ENCODE data around the gene PYGM.

DNA sequence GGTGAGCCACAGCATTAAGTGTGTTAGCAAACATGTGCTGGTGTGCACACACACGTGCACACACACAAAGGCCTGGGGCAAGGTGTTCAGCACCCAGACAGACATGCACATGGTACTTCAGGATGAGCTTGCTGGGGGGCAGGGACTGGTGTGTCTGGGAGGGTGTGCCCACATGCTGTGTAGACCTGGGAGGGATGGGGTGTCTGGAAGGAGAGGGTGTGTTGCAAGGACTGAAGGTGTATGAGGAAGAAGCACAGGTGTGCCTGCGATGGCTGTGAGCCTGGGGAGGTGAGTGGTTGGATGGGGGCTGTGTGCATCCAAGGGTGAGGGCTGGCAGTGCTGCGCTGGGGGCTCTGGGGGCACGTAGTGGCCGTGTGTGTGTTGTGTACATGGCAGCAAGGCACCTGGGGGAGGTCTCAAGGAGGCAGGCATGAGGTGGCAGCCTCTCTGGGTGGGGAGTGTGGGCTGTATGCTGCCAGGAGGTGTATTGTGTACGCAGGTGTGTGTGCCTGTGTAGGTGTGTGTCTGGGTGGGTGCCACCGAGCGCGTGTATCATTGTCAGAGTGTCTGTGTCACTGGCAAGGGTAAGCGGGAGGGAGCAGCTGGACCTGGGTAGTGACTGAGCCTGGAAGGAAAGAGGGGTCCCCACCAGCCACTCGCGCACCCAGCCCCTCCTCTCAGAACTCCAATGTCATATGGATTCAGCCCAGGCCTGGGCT, 39.0 kb downstream of the PYGM start:
- TF ChIP-seq, protein P1, sequence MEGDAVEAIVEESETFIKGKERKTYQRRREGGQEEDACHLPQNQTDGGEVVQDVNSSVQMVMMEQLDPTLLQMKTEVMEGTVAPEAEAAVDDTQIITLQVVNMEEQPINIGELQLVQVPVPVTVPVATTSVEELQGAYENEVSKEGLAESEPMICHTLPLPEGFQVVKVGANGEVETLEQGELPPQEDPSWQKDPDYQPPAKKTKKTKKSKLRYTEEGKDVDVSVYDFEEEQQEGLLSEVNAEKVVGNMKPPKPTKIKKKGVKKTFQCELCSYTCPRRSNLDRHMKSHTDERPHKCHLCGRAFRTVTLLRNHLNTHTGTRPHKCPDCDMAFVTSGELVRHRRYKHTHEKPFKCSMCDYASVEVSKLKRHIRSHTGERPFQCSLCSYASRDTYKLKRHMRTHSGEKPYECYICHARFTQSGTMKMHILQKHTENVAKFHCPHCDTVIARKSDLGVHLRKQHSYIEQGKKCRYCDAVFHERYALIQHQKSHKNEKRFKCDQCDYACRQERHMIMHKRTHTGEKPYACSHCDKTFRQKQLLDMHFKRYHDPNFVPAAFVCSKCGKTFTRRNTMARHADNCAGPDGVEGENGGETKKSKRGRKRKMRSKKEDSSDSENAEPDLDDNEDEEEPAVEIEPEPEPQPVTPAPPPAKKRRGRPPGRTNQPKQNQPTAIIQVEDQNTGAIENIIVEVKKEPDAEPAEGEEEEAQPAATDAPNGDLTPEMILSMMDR (IDR thresholded peaks at IDR 0.05; ENCODE audit: insufficient read depth, low read length, poor library complexity, severe bottlenecking): no peak
- TF ChIP-seq EZH2phosphoT487 (conservative IDR thresholded peaks at IDR 0.05; ENCODE audit: low read length): no peak
